Esophagus (tissue), 2 donors: ENCODE measurements around the gene IMMP1L. TPM values are rescaled to one million over a fixed set of nuclear protein-coding genes. Genes with fewer than 3 reads are reported as not detected.

ENCODE experiments used
- H3K27ac ChIP-seq, 2 donors: one replicate each; pipeline ENCODE4 v1.5.1; 2013; ENCODE audit warnings: low read depth in 2 of 2, mild to moderate bottlenecking in 2 of 2, inconsistent platforms in 1 of 2, low read length in 1 of 2, moderate library complexity in 1 of 2
- H3K27me3 ChIP-seq, 2 donors: one replicate each; pipeline ENCODE4 v1.6.1; 2013; ENCODE audit warnings: low read length in 2 of 2, control low read depth in 1 of 2, mild to moderate bottlenecking in 1 of 2; ENCODE audit not compliant: insufficient read depth in 2 of 2, control insufficient read depth in 1 of 2
- H3K36me3 ChIP-seq, 2 donors: one replicate each; pipeline ENCODE4 v1.6.1; 2013; ENCODE audit warnings: low read length in 1 of 2; ENCODE audit not compliant: control insufficient read depth in 2 of 2, insufficient read depth in 2 of 2
- H3K4me1 ChIP-seq, 2 donors: one replicate each; pipeline ENCODE4 v1.6.1; 2013; ENCODE audit warnings: low read length in 1 of 2; ENCODE audit not compliant: control insufficient read depth in 2 of 2, insufficient read depth in 2 of 2
- H3K4me3 ChIP-seq, 2 donors: one replicate each; pipeline ENCODE4 v1.5.1; 2013; ENCODE audit warnings: low read length in 2 of 2, mild to moderate bottlenecking in 2 of 2, low read depth in 1 of 2, moderate library complexity in 1 of 2
- H3K9me3 ChIP-seq, 2 donors: one replicate each; pipeline ENCODE4 v1.6.1; 2013; ENCODE audit warnings: mild to moderate bottlenecking in 2 of 2, low read depth in 1 of 2, low read length in 1 of 2, moderate library complexity in 1 of 2; ENCODE audit not compliant: control insufficient read depth in 2 of 2, insufficient read depth in 1 of 2
- WGBS, 2 donors: extraction: QIAGEN DNeasy Blood & Tissue Kit; methylation state at CpG; one replicate each; pipeline ENCODE4 v1.1.7; 2013; 5-methylcytosine and 5-hydroxymethylcytosine counted together
- polyA plus RNA-seq, 2 donors: library from polyadenylated mRNA; stranded (reverse); fragments of 200-250 nt; gene quantifications; one replicate each; pipeline ENCODE4 v1.2.3, GENCODE V29; 2013
- donor health status: healthy with polysubstance abuse.
- donor health status: Bipolar disorder and iron deficiency.

IMMP1L gene
- polyA plus RNA-seq, 2 donors = 16.2 to 16.3 TPM

- Histone ChIP-seq H3K4me3 (no peak overlapping the region), H3K27me3 (no peaks in the 10 kb centered on the region), H3K9me3 (no peaks in the 10 kb centered on the region), H3K36me3 (no peaks in the 10 kb centered on the region), H3K4me1 (no peaks in the 10 kb centered on the region), H3K27ac (no peak overlapping the region)
- 90 to 95% methylated on average over 1 of the region's 1 CpG for WGBS, 2 donors
Measured at GRCh38 chr11:31417357-31417756, 92.1 kb downstream of the IMMP1L start.

- 84 to 92% methylated on average over 4 of the region's 4 CpGs for WGBS, 2 donors
Measured at GRCh38 chr11:31415435-31415834, 94.0 kb downstream of the IMMP1L start.

GRCh38 chr11:31414338-31414737 is 95.1 kb downstream of the IMMP1L start:
- Histone ChIP-seq H3K27ac (no peak overlapping the region), H3K4me3 (no peak overlapping the region), H3K36me3 (no peaks in the 10 kb centered on the region), H3K27me3 (no peaks in the 10 kb centered on the region), H3K9me3 (no peaks in the 10 kb centered on the region), H3K4me1 (no peaks in the 10 kb centered on the region)
- 82 to 86% methylated on average over 3 of the region's 3 CpGs for WGBS, 2 donors

More at GRCh38 chr11:31415435-31415834, 94.0 kb downstream of the IMMP1L start:
- Histone ChIP-seq H3K36me3 (no peaks in the 10 kb centered on the region), H3K27ac (no peak overlapping the region), H3K4me1 (no peaks in the 10 kb centered on the region), H3K4me3 (no peak overlapping the region), H3K27me3 (no peaks in the 10 kb centered on the region), H3K9me3 (no peaks in the 10 kb centered on the region)

- no peaks in the 10 kb centered on the region for H3K27me3 ChIP-seq
- H3K27ac ChIP-seq = no peak overlapping the region
- H3K4me3 ChIP-seq = no peak overlapping the region
- 97 to 99% methylated on average over 2 of the region's 2 CpGs for WGBS, 2 donors
- H3K36me3 ChIP-seq = no peaks in the 10 kb centered on the region
- no peaks in the 10 kb centered on the region for H3K9me3 ChIP-seq
- H3K4me1 ChIP-seq = no peaks in the 10 kb centered on the region
Measured at GRCh38 chr11:31412946-31413345, 96.5 kb downstream of the IMMP1L start.

GRCh38 chr11:31408201-31408600 is 101.2 kb downstream of the IMMP1L start:
- 97% methylated on average over 2 of the region's 2 CpGs for WGBS, 2 donors
- Histone ChIP-seq H3K4me1 (no peaks in the 10 kb centered on the region), H3K27me3 (no peaks in the 10 kb centered on the region), H3K36me3 (peaks cover 0 to 2% of the 10 kb centered on the region in 2 donors), H3K27ac (no peak overlapping the region), H3K9me3 (no peaks in the 10 kb centered on the region), H3K4me3 (no peak overlapping the region)

GRCh38 chr11:31404614-31405013 is 104.8 kb downstream of the IMMP1L start:
- H3K36me3 ChIP-seq = peaks cover 0 to 2% of the 10 kb centered on the region in 2 donors
- no peaks in the 10 kb centered on the region for H3K27me3 ChIP-seq
- H3K27ac ChIP-seq = no peak overlapping the region
- no peaks in the 10 kb centered on the region for H3K4me1 ChIP-seq
- no peaks in the 10 kb centered on the region for H3K9me3 ChIP-seq
- H3K4me3 ChIP-seq = no peak overlapping the region

- H3K36me3 ChIP-seq = no peaks in the 10 kb centered on the region
- 52 to 54% methylated on average over 5 of the region's 5 CpGs for WGBS, 2 donors
Measured at GRCh38 chr11:31397239-31397834, 112.1 kb downstream of the IMMP1L start.

GRCh38 chr11:31387379-31387778 is 122.0 kb downstream of the IMMP1L start:
- Histone ChIP-seq H3K36me3 (peaks cover 0 to 3% of the 10 kb centered on the region in 2 donors), H3K4me3 (no peak overlapping the region), H3K27me3 (no peaks in the 10 kb centered on the region), H3K9me3 (no peaks in the 10 kb centered on the region), H3K27ac (no peak overlapping the region), H3K4me1 (peaks cover 0 to 3% of the 10 kb centered on the region in 2 donors)
- 82 to 86% methylated on average over 2 of the region's 2 CpGs for WGBS, 2 donors

More at GRCh38 chr11:31397239-31397834, 112.1 kb downstream of the IMMP1L start:
- Histone ChIP-seq H3K9me3 (no peaks in the 10 kb centered on the region), H3K27ac (no peak overlapping the region), H3K4me1 (no peaks in the 10 kb centered on the region), H3K27me3 (no peaks in the 10 kb centered on the region), H3K4me3 (no peak overlapping the region)

- WGBS, 2 donors = 77 to 88% methylated on average over 1 of the region's 1 CpG
- Histone ChIP-seq H3K27ac (no peak overlapping the region), H3K36me3 (peaks cover 0 to 5% of the 10 kb centered on the region in 2 donors), H3K9me3 (no peaks in the 10 kb centered on the region), H3K27me3 (no peaks in the 10 kb centered on the region), H3K4me1 (peaks cover 0 to 3% of the 10 kb centered on the region in 2 donors), H3K4me3 (no peak overlapping the region)
Measured at GRCh38 chr11:31383116-31383515, 126.3 kb downstream of the IMMP1L start.
